GM19351 (cell line): ENCODE measurements around the gene COL19A1.

Experiments
- ATAC-seq: cut with Tn5 transposase; IDR thresholded peaks from one replicate; pipeline ENCODE4 v1.9.1; 2021; ENCODE audit warnings: mild to moderate bottlenecking, moderate library complexity; ENCODE audit not compliant: unreplicated experiment

Gene COL19A1

DNA sequence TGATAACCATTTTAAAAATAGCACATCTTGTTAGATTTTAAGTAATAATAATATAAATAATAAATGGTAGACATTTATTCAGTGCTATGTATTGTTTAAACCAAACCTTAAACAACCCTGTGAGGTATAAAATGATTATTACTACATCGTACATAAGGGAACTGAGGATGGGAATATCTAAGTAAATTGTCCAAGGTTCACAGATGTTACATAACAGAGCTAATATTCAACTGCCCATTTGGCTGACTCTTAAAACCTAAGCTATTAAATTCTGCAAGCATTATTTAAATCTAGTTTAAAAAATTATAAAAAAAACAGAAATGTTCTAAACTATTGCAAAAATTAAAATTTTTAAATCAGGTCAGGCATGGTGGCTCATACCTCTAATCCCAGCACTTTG is 175.1 kb downstream of the COL19A1 start:
- ATAC-seq, result no peak

GRCh38 chr6:70045413-70045812 is 179.1 kb downstream of the COL19A1 start:
- no peak for ATAC-seq

- ATAC-seq, result no peak
Measured at GRCh38 chr6:70051197-70052124, 185.1 kb downstream of the COL19A1 start.

DNA sequence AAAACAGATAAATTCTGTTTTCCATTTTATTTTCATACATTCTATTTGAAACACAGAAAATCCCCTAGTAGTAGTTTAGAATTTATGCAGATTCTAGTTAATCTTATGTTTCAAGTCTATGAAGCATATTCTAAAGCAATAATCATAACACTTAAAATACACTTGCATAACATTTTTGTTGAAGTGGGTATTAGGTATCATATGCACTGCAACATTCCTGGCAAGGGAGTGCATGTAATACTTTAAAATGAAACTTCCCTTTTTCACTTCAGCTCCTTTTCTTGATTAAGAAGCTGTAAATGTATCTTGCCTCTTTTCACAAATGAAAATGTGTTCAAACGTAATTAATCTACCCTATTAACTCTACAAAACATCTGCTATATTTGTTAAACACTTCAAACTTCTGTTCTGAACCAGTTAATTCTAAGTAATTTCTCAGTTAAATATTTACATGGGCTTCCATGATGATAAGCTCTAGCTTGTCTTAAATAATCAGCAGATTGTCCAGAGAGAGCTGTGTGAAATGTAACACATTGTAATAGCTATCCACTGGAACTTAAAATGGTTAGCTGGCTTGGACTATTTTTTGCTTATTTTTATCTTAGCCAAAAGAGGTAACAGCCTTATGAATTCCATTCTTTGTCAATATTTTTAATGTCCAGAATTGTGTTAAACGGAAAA is 192.8 kb downstream of the COL19A1 start:
- ATAC-seq, result no peak

GRCh38 chr6:70060680-70061079 is 194.3 kb downstream of the COL19A1 start:
- no peak for ATAC-seq

DNA sequence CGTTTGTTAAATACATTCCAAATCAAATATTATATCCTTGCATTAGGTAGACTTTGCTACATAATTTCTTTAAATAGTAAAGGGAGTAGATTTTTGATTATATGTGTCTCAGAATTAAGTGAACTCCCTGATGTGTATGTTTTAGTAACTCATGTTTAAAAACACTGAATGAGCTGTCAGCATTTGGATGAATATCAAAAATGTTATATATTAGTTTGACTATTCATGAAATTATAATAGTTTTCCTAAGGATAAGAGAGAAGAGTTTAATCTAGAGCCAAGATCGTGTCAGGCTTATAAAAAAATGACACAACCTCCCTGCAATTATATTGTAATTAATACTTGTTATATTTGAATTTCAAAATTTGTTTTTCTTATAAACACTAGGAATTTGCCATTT is 195.2 kb downstream of the COL19A1 start:
- ATAC-seq, result no peak

DNA sequence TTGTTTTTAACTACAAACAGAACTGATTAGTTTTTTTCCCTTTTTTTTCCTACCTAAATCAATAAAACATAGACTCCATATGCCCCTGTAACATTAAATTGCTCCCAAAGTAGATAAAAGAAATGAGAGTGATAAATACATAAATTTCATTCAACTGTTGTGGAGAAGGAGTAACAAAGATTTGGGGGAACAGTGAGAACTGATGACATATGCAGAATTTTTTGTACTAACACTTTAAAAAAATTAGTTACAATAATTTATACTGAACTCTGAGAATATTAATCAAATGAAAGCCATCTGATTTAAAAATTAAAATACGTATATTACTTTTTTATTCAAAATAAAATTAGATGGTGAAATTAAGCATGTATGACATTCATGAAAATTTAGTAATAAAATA is 195.7 kb downstream of the COL19A1 start:
- ATAC-seq, result no peak

DNA sequence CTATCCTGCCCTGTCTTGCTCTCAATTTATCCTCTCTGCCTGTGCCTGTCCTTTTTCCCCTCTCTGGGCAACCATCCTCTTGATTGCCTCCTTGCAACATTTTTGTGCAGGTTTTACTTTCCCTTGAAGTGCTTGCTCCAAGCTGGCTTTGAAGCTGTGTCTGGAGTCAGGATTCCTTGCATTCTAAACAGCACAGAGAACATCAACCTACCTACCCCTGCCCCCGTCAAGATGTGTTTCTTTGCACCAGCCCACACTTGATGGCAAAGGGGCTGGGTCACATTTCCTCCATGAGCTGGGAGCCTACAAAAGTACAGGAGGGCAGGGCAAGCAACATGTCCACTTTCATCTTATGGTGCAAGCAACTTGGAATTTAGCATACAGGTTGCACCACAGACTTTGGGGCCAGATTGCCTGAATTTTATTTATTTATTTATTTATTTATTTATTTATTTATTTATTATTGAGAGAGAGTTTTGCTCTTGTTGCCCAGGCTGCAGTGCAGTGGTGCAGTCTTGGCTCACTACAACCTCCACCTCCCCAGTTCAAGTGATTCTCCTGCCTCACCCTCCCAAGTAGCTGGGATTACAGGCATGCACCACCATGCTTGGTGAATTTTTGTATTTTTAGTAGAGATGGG is 206.3 kb downstream of the COL19A1 start:
- no peak for ATAC-seq

DNA sequence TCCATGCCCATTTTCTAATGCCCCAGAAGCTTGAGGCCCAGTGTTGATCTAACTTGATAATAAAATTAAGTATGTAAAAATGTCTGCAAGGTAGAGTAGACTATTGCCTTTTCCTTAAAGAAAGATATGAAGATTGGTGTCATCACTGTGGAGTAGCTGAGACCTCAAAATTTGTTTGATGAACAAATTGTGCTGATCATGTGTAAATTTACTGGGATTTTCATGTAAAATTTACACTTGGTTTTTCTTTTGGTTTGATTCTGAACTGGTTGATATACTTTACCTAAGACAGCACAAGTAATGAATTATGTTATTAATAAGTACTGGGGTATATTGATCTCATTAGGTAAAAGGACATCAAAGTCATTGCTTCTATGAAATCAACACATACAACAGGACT is 207.3 kb downstream of the COL19A1 start:
- ATAC-seq, result no peak

- ATAC-seq, result peak; percentile 67
Measured at GRCh38 chr6:70079241-70079640, 212.9 kb downstream of the COL19A1 start.

GRCh38 chr6:70080443-70081070 is 214.2 kb downstream of the COL19A1 start:
- no peak for ATAC-seq

DNA sequence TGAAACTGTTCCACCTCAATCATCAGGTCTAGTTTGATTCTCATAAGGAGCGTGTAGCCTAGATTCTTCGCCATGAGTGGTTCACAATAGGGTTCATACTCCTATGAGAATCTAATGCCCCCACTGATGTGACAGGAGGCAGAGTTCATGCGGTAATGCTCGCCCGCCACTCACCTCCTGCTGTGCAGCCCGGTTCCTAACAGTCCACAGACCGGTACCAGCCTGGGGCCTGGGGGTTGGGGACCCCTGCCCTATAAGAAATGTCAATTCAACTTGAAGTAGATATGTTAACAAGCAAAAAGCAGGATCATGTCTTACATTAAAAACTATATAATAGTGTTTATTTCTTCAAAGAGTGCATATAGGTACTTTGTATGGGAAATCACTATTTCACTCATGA is 216.5 kb downstream of the COL19A1 start:
- ATAC-seq, result no peak

- no peak for ATAC-seq
Measured at GRCh38 chr6:70086806-70087205, 220.4 kb downstream of the COL19A1 start.

- ATAC-seq, result no peak
Measured at GRCh38 chr6:70094156-70094555, 227.8 kb downstream of the COL19A1 start.

- ATAC-seq, result no peak
Measured at GRCh38 chr6:70099732-70100131, 233.4 kb downstream of the COL19A1 start.

GRCh38 chr6:70103798-70104197 is 237.4 kb downstream of the COL19A1 start:
- ATAC-seq, result no peak

GRCh38 chr6:70107852-70108629 is 241.7 kb downstream of the COL19A1 start:
- ATAC-seq, result peak; percentile 60

GRCh38 chr6:70110126-70111022 is 244.0 kb downstream of the COL19A1 start:
- peak; percentile 55 for ATAC-seq

- no peak for ATAC-seq
Measured at GRCh38 chr6:70111737-70112136, 245.4 kb downstream of the COL19A1 start.
